Prostate gland (tissue), 2 donors: ENCODE measurements around the gene FMNL2.

Experiments
- POLR2AphosphoS5 ChIP-seq: sonication (generic); formaldehyde crosslinking; IDR thresholded peaks from one replicate; pipeline ENCODE4 v1.6.1; 2017; ENCODE audit warnings: antibody characterized with exemption
- TF ChIP-seq, protein P1 (sequence below), 4 experiments: fragments of 200-600 bp in 2 of 4; fragments of 450-650 bp in 2 of 4; sonication (generic) in 2 of 4; IDR thresholded peaks; 1 replicate in 3 of 4; 2 replicates in 1 of 4; pipeline ENCODE4 v1.5.1; 2016 to 2019; ENCODE audit warnings: antibody characterized with exemption in 4 of 4, mild to moderate bottlenecking in 2 of 4, moderate library complexity in 2 of 4

DNA sequence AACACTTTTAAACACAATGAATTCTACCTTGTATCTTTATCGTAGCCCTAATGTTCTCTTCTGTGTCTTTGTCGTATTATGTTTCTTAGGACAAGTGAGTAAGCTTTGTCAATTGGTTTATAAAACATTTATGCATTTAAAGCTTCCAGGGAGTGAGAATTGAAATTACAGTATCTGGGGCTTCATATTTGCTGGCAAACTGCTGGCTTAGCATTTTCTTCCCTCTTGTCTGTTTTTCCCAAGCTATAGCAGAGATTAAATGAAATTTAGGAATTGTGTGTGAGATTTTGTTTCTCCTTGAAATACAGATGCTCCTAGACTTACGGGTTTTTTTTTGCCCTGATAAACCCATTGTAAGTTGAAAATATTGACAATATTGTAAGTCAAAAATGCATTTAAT is 73.3 kb downstream of the FMNL2 start:
- TF ChIP-seq POLR2AphosphoS5: no peak
- TF ChIP-seq, protein P1, sequence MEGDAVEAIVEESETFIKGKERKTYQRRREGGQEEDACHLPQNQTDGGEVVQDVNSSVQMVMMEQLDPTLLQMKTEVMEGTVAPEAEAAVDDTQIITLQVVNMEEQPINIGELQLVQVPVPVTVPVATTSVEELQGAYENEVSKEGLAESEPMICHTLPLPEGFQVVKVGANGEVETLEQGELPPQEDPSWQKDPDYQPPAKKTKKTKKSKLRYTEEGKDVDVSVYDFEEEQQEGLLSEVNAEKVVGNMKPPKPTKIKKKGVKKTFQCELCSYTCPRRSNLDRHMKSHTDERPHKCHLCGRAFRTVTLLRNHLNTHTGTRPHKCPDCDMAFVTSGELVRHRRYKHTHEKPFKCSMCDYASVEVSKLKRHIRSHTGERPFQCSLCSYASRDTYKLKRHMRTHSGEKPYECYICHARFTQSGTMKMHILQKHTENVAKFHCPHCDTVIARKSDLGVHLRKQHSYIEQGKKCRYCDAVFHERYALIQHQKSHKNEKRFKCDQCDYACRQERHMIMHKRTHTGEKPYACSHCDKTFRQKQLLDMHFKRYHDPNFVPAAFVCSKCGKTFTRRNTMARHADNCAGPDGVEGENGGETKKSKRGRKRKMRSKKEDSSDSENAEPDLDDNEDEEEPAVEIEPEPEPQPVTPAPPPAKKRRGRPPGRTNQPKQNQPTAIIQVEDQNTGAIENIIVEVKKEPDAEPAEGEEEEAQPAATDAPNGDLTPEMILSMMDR (IDR thresholded peaks at IDR 0.05): no peak
